Activated naive CD4-positive, alpha-beta T cell (primary cell): Measurements from ENCODE around the gene SAP25.
"Not testable (repeated sequence)": the region's sequence is repeated elsewhere in the genome, so short reads cannot be mapped to it uniquely, and the experiment has no call there.

Source experiments
- DNase-seq, 4 experiments: peaks; one replicate each; lab custom pipeline; 2025; lab: John Stamatoyannopoulos, UW

Gene SAP25

DNA sequence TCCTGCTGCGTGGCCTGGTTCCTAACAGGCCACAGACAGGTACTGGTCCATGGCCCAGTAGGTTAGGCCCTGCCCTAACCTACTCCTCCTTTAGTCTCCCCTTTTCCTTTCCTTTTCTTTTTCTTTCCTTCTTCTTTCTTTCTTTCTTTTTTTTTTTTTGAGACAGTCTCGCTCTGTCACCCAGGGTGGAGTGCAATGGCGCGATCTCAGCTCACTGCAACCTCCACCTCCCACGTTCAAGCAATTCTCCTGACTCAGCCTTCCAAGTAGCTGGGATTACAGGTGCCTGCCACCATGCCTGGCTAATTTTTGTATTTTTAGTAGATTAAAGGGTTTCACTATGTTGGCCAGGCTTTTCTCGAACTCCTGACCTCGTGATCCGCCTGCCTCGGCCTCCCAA, 37.7 kb downstream of the SAP25 start:
- not testable (repeated sequence) for DNase-seq

DNA sequence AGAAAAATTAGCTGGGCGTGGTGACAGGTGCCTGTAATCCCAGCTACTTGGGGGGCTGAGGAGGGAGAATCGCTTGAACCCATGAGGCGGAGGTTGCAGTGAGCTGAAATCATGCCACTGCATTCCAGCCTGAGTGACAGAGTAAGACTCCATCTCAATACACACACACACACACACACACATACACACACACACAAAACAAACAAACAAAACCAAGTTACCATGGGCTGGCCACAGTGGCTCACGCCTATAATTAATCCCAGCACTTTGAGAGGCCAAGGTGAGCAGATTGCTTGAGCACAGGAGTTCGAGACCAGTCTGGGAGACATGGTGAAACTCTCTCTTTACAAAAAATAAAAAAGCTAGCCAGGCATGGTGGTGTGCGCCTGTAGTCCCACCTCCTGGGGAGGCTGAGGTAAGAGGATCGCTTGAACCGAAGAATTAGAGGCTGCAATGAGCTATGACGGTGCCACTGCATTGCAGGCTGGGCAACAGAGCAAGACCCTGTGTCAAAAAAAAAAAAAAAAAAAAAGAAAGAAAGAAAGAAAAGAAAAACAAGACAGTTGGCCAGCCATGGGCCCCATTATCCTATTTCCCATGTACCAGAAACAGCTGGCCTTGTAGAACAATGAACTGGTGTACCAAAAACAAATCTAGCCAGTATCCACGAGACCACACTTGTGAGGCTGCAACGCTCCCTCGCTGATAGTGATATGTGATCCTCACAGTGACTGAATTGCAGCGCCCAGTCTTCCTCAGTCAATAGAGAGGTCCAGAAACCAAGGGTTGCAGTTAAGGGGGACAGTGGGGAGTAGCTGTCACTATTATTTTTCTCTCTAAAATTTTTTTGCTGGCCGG, 41.3 kb downstream of the SAP25 start:
- DNase-seq, result no peak

DNA sequence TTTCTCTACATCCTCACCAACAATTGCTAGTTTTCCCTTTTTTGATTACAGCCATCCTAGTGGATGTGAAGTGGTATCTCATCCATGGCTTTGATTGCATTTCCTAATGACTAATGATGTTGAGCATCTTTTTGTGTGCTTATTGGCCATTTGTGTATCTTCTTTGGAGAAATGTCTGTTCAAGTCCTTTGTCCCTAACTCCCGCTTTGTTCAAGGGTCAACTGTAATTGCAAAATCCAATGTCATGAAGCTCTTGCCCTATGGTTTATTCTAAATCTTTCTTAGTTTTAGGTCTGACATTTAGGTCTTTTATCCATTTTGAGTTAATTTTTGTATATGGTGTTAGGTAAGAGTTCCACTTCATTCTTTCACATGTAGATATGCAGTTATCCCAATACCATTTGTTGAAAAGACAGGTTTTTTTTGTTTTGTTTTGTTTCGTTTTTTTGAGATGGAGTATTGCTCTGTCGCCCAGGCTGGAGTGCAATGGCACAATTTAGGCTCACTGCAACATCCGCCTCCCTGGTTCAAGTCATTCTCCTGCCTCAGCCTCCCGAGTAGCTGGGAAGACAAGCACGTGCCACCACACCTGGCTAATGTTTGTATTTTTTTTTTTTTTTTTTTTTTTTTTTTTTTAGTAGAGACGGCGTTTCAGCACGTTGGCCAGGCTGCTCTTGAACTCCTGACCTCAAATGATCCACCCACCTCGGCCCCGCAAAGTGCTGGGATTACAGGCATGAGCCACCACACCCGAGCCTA, 45.4 kb downstream of the SAP25 start:
- not testable (repeated sequence) for DNase-seq

DNA sequence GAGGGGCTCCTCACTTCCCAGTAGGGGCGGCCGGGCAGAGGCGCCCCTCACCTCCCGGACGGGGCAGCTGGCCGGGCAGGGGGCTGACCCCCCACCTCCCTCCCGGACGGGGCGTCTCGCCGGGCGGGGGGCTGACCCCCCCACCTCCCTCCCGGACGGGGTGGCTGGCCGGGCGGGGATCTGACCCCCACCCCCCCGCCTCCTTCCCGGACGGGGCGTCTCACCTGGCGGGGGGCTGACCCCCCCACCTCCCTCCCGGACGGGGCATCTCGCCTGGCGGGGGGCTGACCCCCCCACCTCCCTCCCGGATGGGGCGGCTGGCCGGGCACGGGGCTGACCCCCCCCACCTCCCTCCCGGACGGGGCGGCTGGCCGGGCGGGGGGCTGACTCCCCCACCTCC, 50.5 kb downstream of the SAP25 start:
- DNase-seq, result not testable (repeated sequence)
